SW480 (cell line): ENCODE measurements around the gene OSBPL2.
A peak's percentile ranks its signal among the peaks of the same experiment; 100 is the strongest.

Experiments used
- DNase-seq: peaks from one replicate; pipeline ENCODE4 v3.0.0-alpha.2; 2016; ENCODE audit warnings: low spot score

Gene OSBPL2

GRCh38 chr20:62258499-62259293 lies 20.4 kb downstream of the OSBPL2 start:
- DNase-seq, result no peak

- no peak for DNase-seq
These were observed 20.9 kb downstream of the OSBPL2 start for GRCh38 chr20:62259294-62259565.

- no peak for DNase-seq
These were observed 23.7 kb downstream of the OSBPL2 start for GRCh38 chr20:62262064-62262463.

GRCh38 chr20:62263396-62263795 lies 25.1 kb downstream of the OSBPL2 start:
- DNase-seq, result no peak

DNA sequence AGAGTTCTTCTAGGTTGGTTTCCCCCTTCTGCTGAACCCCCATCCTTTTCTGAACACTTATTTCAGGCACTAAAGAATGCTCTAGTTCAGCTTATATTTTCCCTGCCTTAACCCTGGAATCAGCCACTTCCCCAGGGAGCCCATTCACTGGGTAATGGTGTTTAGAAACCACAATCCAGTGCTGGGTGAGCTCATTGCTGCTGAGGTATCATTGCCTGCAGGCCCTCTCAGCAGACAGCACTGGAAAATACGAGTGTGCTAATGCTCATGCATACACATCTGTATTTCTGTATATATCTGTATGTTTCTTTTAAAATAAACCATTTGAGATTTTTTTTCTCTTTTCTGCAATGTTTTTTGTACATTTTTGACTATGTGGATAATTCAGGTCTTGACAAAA lies 27.0 kb downstream of the OSBPL2 start:
- no peak for DNase-seq

GRCh38 chr20:62266340-62266739 lies 28.0 kb downstream of the OSBPL2 start:
- DNase-seq, result peak; percentile 14

GRCh38 chr20:62266851-62267250 lies 28.5 kb downstream of the OSBPL2 start:
- DNase-seq, result no peak

- no peak for DNase-seq
These were observed 29.2 kb downstream of the OSBPL2 start for GRCh38 chr20:62267543-62267942.

DNA sequence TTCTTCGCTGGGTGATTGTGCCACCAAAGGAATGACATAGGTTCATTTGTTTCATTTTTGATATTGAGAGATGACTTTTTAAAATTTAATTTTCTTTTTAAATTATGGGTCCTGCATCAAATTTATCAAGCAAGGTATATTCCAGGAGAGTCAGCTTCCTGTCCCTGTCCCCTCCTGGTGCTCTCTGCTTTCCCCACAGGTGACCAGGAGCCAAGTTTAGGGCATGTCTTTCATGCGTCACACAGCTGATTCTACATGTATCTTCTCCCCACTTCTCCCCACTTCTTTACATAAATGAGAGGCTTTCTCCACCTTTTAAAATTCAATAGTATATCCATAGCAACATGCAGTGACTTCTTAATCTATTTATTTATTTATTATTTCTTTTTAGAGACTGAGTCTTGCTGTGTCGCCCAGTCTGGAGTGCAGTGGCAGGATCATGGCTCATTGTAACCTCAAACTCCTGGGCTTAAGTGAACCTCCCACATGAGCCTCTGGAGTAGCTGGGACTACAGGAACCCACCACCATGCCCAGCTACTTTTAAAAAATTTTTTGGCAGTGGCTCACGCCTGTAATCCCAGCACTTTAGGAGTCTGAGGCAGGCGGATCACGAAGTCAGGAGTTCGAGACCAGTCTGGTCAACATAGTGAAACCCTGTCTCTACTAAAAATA lies 30.0 kb downstream of the OSBPL2 start:
- no peak for DNase-seq

DNA sequence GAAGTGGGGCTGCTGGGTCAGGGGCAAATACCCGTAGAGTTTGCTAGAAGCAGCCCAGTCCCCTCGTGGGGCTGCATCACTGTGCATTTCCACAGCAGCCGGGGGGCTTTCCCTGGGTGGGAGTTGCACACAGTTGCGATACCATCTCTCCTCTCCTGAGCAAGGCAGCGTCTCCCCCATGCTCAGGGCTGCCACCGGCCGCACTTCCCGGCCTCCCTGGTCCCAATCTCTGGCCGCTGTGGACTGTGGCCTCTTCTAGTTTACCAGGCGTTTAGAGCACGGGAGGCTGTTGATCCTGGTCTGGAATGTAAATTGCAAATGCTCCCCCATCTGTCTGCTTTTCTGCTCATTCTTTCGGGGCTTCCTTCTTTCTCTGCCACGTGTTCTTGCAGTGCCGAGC lies 31.1 kb downstream of the OSBPL2 start:
- no peak for DNase-seq

DNA sequence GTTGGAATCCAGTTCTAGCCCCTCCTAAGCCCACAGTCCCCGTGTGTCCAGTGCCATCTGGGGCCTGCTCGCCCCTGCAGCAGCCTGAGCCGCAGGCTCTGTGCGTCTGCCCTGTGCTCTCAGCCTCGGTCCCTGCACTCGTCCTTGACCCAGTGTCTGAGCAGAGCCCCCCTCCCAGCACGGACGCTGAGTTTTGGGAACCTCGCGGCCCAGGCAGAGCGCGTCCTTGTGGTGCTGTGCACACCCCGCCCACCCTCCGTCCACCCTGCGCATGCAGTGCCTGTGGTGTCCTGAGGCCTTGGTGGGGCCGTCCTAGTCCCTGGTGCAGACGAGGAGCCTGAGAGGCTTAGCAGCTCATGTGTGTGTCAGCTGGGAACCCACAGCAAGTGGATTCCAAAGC lies 31.6 kb downstream of the OSBPL2 start:
- no peak for DNase-seq

- DNase-seq, result no peak
These were observed 33.9 kb downstream of the OSBPL2 start for GRCh38 chr20:62272200-62272599.

DNA sequence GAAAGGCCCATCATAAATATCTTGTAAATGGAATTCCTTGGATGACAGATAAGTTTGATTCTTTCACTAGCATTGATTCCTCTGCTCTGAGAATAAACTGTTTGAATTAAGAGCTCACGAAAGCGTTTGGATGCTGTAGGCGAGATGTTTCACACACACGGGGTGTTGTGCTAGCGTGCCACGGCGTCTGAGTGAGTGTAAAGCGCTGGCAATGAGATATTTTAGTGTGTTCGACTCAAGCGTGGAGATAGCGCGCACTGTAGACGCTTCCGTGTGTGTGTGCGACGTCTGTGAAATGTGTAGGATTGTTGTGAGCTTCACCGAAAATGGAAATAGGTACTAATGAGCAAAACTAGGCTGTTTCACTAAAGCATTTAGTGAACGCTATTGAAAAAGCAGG lies 35.1 kb downstream of the OSBPL2 start:
- DNase-seq, result no peak

DNA sequence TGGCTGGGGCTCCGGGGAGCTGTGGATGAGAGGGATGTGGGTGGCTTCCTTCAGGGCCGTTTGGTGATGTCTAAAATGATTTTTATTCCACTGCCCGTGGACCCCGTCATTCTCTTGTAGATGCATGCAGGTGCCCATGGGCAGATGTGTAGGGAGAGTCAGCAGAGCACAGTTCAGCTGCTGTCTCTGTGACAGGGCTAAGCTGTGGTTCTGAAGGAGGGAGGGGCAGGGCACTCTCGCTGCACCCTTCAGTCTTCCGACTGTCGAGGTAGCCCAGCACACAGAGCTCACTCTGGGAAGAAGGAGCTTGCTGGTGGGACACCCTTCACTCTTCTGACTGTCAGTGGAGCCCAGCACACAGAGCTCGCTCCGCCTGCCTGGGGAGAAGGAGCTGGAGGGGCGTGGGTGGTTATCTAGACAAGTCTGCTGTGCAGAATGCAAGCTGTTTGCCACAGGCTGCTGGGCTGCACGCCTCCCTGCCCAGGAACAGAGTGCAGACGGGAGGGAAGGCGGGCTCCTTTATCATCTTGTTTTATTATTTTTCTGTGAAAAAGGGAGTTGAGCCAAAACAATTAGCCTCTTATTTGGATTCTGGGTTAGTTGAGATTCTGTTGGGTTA lies 36.1 kb downstream of the OSBPL2 start:
- DNase-seq, result no peak

DNA sequence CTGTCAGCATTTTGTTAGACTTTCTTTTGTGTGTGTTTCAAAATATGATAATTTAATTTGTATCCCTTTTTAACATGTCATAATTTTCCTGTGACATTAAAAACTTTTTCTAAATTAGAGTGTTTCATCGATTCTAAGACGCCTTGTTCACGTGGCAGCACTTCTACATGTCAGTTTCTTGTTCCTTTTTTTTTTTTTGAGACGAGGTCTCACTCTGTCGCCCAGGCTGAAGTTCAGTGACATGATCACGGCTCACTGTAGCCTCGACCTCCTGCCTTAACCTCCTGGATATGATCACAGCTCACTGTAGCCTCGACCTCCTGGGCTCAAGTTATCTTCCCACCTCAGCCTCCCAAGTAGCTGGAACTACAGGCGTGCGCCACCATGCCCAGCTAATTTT lies 36.9 kb downstream of the OSBPL2 start:
- DNase-seq, result no peak

DNA sequence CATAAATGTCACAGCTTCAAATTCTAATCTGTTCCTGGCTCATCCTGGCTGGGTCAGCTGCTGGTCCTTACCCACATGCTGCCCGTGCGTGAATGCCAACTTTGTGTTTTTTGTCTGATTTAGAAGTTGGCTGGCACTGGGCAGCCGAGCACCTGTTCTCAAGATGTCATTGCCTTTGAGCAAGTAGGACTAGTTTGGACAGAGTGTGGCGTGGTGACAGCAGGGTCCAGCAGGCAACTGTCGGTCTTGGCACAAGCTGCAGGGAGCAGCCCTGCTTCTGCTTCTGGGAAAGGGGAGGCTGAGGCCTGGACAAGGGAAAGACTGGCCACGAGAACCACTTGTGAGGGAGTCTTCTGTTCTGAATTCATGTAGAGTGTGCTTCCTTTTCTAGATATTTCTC lies 38.1 kb downstream of the OSBPL2 start:
- no peak for DNase-seq

DNA sequence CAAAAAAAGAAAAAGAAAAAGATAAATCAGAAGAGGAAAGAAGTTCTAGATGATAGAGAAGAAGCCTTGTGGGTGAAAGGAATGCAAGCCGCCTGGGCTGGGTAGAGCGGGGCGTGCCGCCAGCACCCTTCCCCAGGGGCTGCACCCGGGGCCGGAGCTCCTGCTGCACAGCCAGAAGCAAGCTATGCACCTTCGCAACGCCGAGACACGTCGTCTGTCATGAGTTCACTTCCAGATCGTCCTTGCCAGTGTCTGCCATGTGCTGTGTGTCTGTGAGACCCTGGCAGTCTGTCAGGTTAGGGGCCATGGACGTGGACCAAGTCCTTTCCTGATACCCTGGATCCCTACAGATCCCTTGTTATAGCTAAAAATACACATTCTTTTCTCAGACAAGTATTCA lies 38.9 kb downstream of the OSBPL2 start:
- DNase-seq, result no peak

DNA sequence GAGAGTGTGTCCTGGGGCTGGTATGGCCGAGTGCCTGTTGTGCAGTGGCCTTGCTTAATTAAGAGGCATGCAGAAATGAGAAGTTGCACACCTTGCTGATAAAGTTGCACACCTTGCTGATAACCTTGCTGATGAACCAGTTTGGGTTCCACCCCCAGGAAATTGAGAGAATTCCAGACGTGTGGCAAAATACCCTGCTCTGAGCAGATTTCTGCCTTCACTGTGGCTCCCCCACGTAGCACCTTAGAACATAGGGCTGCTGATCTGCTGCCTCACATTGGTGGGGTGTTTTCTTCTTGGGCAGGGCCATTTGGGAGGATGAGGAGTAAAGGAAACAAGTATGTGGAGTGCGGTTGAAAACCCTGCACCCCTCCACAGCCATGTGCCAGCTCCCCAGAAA lies 42.0 kb downstream of the OSBPL2 start:
- DNase-seq, result no peak

DNA sequence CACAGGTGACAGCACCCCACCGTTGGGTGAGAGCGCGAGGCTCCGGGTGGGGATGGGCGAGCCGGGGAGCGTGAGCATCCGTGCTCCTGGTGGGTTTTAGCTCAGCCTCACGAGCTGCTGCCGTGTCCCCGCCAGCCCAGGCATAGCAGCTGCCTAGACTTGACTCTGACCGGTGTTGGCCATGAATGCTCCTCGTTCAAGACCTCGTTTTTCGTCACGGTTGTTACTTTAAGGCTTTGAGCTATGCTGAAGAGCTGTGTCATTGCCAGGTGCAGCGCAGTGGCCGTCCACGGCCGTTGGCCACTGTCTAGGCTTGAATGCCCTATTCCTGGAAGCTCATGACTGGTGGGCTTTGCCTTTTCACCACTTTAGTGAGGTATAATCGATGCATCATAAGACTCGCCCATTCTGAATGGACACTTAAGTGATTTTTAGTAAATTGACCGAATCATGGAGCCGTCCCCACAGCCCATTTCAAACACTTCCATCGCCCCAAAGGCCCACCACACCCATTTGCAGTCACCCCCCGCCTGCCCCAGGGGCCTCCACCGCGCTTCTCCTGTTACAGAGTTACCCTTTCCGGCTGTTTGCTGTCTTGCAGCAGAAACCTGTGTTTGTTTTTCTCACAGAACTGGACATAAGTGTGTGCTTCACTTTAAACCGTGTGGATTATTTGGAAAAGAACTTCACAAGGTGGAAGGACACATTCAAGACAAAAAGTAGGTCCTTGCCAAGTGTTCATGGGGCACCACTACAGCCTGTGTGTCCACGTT lies 43.0 kb downstream of the OSBPL2 start:
- no peak for DNase-seq

DNA sequence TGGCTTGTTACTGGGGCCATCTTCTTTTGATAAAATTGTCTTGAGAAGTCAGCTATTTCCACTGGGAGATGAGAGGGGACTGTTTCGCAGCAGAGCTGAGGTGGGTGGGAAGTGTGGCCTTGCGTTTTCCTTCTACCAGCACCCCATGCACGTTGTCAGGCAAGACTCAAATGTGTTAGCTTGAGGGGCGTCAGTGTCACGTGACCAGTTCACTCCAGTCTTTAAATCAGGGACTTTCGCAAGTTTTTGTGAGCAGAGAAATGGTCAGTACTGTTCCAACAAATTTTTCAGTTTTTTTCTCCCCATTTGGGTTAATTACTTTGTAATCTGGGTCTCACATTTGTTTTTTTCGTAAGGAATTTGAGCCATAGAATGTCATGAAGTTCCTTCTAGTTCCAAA lies 43.8 kb downstream of the OSBPL2 start:
- no peak for DNase-seq

- DNase-seq, result no peak
These were observed 44.7 kb downstream of the OSBPL2 start for GRCh38 chr20:62282877-62283503.

DNA sequence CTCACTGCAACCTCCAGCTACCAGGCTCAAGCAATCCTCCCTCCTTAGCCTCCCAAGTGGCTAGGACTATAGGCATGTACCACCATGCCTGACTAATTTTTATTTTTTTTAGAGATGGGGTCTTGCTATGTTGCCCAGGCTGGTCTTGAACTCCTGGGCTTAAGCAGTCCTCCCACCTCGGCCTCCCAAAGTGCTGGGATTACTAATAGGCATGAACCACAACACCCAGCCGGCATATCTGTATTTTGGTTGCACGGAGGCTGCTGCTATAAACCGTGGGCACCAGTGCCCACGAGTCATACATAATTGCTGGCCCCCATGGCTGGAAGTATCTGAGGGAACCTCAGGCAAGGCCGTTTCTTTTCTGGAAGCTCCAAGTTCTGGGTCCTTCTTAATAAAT lies 46.1 kb downstream of the OSBPL2 start:
- no peak for DNase-seq
